HepG2 (cell line): ENCODE results near the gene PRPSAP1. TPM values are rescaled to one million over a fixed set of nuclear protein-coding genes. Genes with fewer than 3 reads are reported as not detected.

ENCODE experiments used
- CBFB ChIP-seq: sonication (generic); formaldehyde crosslinking; IDR thresholded peaks from 2 replicates; pipeline ENCODE4 v1.4.0; 2020; ENCODE audit warnings: missing genetic modification reagents
- DZIP1 ChIP-seq: sonication (generic); formaldehyde crosslinking; IDR thresholded peaks from 2 replicates; pipeline ENCODE4 v1.5.0; 2020; ENCODE audit warnings: mild to moderate bottlenecking, missing genetic modification reagents
- E2F2 ChIP-seq: sonication (generic); formaldehyde crosslinking; IDR thresholded peaks from 2 replicates; pipeline ENCODE4 v1.4.0; 2020; ENCODE audit warnings: missing genetic modification reagents, borderline replicate concordance
- HOXD1 ChIP-seq: sonication (generic); formaldehyde crosslinking; IDR thresholded peaks from 2 replicates; pipeline ENCODE4 v1.5.0; 2020; ENCODE audit warnings: missing genetic modification reagents
- KLF9 ChIP-seq: IDR thresholded peaks from 2 replicates; pipeline ENCODE4 v1.6.1; 2016; ENCODE audit warnings: low read depth
- TBP ChIP-seq: sonication (generic); formaldehyde crosslinking; IDR thresholded peaks from 2 replicates; pipeline ENCODE4 v1.5.0; 2020; ENCODE audit warnings: missing genetic modification reagents
- TBX2 ChIP-seq: sonication (generic); formaldehyde crosslinking; IDR thresholded peaks from 2 replicates; pipeline ENCODE4 v1.5.0; 2020; ENCODE audit warnings: missing genetic modification reagents, mild to moderate bottlenecking, borderline replicate concordance
- ZBTB2 ChIP-seq: sonication (generic); formaldehyde crosslinking; IDR thresholded peaks from 2 replicates; pipeline ENCODE4 v1.8.0; 2022; ENCODE audit warnings: low read depth, missing genetic modification reagents
- ZBTB21 ChIP-seq: sonication (generic); formaldehyde crosslinking; IDR thresholded peaks from 2 replicates; pipeline ENCODE4 v1.4.0; 2020; ENCODE audit warnings: missing genetic modification reagents
- ZFP82 ChIP-seq: sonication (generic); formaldehyde crosslinking; IDR thresholded peaks from 2 replicates; pipeline ENCODE4 v1.5.1; 2020; ENCODE audit warnings: mild to moderate bottlenecking, missing genetic modification reagents, borderline replicate concordance
- ZSCAN9 ChIP-seq: IDR thresholded peaks from 2 replicates; pipeline ENCODE4 v1.6.1; 2016; ENCODE audit warnings: borderline replicate concordance
- polyA plus RNA-seq, 8 experiments: library from polyadenylated mRNA; depleted of rRNA in 3 of 8; stranded (reverse) in 7 of 8; unstranded in 1 of 8; fragments of >200 nt; fragmentation: Illumina TruSeq in 4 of 8; extraction: Trizol in 4 of 8; gene quantifications; 2 replicates each; pipeline versions ENCODE4 v1.2.1 to v1.2.3, GENCODE V29; 2011 to 2016; ENCODE audit warnings: low read depth in 4 of 8, missing spikeins in 1 of 8, mixed read lengths in 1 of 8; ENCODE audit not compliant: insufficient read depth in 1 of 8
- total RNA-seq, 5 experiments: library from RNA; depleted of rRNA; stranded (reverse); fragments of >200 nt; fragmentation: Illumina TruSeq; extraction: Trizol; gene quantifications; 2 replicates each; pipeline ENCODE4 v1.2.3, GENCODE V29; 2016; ENCODE audit warnings: low read depth in 1 of 5
- TF ChIP-seq, protein P1 (sequence below): sonication (generic); formaldehyde crosslinking; IDR thresholded peaks from 2 replicates; pipeline ENCODE4 v1.5.1; 2020; ENCODE audit warnings: missing genetic modification reagents, mild to moderate bottlenecking, borderline replicate concordance
- TF ChIP-seq, protein P2 (sequence below): sonication (generic); formaldehyde crosslinking; IDR thresholded peaks from 2 replicates; pipeline ENCODE4 v1.4.0; 2020; ENCODE audit warnings: missing genetic modification reagents, mild to moderate bottlenecking, borderline replicate concordance
- TF ChIP-seq, protein P3 (sequence below): sonication (generic); formaldehyde crosslinking; conservative IDR thresholded peaks from 2 replicates; pipeline ENCODE4 v1.8.1; 2023; ENCODE audit warnings: missing genetic modification reagents
- TF ChIP-seq, protein P4 (sequence below): sonication (generic); formaldehyde crosslinking; IDR thresholded peaks from 2 replicates; pipeline ENCODE4 v1.8.1; 2023; ENCODE audit warnings: missing genetic modification reagents, mild to moderate bottlenecking, borderline replicate concordance
- TF ChIP-seq, protein P5 (sequence below): sonication (generic); formaldehyde crosslinking; IDR thresholded peaks from 2 replicates; pipeline ENCODE4 v1.8.1; 2023; ENCODE audit warnings: mild to moderate bottlenecking, missing genetic modification reagents

PRPSAP1 gene
- total and polyA plus RNA-seq, 2 of the 13 experiments (the other 11 are each of a cell fraction or from before 2014, with no cell fraction given) = 91.1 to 314 TPM

GRCh38 chr17:76376318-76377133, 22.8 kb upstream of the PRPSAP1 start (continued):
- TF ChIP-seq DZIP1 (CRISPR knock-in tag) (no peak), TBX2 (peak; percentile 93), ZFP82 (CRISPR knock-in tag) (no peak), CBFB (CRISPR knock-in tag) (peak; percentile 87), HOXD1 (CRISPR knock-in tag) (peak; percentile 76; the same call in 1 of the 2 replicates), E2F2 (CRISPR knock-in tag) (no peak), ZBTB2 (CRISPR knock-in tag) (no peak), KLF9 (no peak), ZSCAN9 (CRISPR knock-in tag) (peak; percentile 86; the same call in 1 of the 2 replicates), TBP (CRISPR knock-in tag) (no peak), ZBTB21 (CRISPR knock-in tag) (no peak)
- TF ChIP-seq, protein P1, sequence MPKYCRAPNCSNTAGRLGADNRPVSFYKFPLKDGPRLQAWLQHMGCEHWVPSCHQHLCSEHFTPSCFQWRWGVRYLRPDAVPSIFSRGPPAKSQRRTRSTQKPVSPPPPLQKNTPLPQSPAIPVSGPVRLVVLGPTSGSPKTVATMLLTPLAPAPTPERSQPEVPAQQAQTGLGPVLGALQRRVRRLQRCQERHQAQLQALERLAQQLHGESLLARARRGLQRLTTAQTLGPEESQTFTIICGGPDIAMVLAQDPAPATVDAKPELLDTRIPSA = no peak
- TF ChIP-seq, protein P2, sequence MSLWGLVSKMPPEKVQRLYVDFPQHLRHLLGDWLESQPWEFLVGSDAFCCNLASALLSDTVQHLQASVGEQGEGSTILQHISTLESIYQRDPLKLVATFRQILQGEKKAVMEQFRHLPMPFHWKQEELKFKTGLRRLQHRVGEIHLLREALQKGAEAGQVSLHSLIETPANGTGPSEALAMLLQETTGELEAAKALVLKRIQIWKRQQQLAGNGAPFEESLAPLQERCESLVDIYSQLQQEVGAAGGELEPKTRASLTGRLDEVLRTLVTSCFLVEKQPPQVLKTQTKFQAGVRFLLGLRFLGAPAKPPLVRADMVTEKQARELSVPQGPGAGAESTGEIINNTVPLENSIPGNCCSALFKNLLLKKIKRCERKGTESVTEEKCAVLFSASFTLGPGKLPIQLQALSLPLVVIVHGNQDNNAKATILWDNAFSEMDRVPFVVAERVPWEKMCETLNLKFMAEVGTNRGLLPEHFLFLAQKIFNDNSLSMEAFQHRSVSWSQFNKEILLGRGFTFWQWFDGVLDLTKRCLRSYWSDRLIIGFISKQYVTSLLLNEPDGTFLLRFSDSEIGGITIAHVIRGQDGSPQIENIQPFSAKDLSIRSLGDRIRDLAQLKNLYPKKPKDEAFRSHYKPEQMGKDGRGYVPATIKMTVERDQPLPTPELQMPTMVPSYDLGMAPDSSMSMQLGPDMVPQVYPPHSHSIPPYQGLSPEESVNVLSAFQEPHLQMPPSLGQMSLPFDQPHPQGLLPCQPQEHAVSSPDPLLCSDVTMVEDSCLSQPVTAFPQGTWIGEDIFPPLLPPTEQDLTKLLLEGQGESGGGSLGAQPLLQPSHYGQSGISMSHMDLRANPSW = peak; percentile 32
- TF ChIP-seq, protein P3, sequence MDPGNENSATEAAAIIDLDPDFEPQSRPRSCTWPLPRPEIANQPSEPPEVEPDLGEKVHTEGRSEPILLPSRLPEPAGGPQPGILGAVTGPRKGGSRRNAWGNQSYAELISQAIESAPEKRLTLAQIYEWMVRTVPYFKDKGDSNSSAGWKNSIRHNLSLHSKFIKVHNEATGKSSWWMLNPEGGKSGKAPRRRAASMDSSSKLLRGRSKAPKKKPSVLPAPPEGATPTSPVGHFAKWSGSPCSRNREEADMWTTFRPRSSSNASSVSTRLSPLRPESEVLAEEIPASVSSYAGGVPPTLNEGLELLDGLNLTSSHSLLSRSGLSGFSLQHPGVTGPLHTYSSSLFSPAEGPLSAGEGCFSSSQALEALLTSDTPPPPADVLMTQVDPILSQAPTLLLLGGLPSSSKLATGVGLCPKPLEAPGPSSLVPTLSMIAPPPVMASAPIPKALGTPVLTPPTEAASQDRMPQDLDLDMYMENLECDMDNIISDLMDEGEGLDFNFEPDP = no peak
- TF ChIP-seq, protein P4, sequence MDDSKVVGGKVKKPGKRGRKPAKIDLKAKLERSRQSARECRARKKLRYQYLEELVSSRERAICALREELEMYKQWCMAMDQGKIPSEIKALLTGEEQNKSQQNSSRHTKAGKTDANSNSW (CRISPR knock-in tag) = 0 out of 2 replicates have a peak, but pooled peaks have one; percentile 42
- TF ChIP-seq, protein P5, sequence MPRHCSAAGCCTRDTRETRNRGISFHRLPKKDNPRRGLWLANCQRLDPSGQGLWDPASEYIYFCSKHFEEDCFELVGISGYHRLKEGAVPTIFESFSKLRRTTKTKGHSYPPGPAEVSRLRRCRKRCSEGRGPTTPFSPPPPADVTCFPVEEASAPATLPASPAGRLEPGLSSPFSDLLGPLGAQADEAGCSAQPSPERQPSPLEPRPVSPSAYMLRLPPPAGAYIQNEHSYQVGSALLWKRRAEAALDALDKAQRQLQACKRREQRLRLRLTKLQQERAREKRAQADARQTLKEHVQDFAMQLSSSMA = no peak
